Bronchial epithelial cell (primary cell): Measurements from ENCODE around the gene SLC35D1. TPM values are rescaled to one million over a fixed set of nuclear protein-coding genes. Genes with fewer than 3 reads are reported as not detected.
A peak's percentile ranks its signal among the peaks of the same experiment; 100 is the strongest.

ENCODE experiments used
- DNase-seq: peaks from one replicate; pipeline ENCODE4 v3.0.0-alpha.2; 2010; ENCODE audit warnings: low read depth
- FAIRE-seq: peaks from 2 replicates; lab custom pipeline; 2011; peaks lifted over from hg19 to GRCh38; lab: Jason Lieb, UNC
- H3K27me3 ChIP-seq: 2 replicates; pipeline ENCODE4 v1.5.1; 2011; ENCODE audit warnings: low read length; ENCODE audit not compliant: control insufficient read depth, insufficient read depth
- H3K36me3 ChIP-seq: 2 replicates; pipeline ENCODE4 v1.5.1; 2011; ENCODE audit warnings: low read length; ENCODE audit not compliant: control insufficient read depth, insufficient read depth
- H3K4me3 ChIP-seq: 2 replicates; pipeline ENCODE4 v1.5.1; 2011; ENCODE audit warnings: mild to moderate bottlenecking, low read depth, low read length, control low read depth
- CTCF ChIP-seq: IDR thresholded peaks from 2 replicates; pipeline ENCODE4 v1.5.1; 2011; ENCODE audit warnings: mild to moderate bottlenecking, moderate library complexity, low read length, control low read depth, inconsistent platforms; ENCODE audit not compliant: insufficient read depth, severe bottlenecking
- total RNA-seq: library from RNA; depleted of rRNA; stranded (reverse); fragments of >200 nt; gene quantifications from 2 replicates; pipeline ENCODE4 v1.2.1, GENCODE V29; 2014

SLC35D1 gene
- total RNA-seq, 1 donor from 2014 or later, result 9.5 TPM

GRCh38 chr1:67031121-67031858, 22.7 kb downstream of the SLC35D1 start:
- no peak for TF ChIP-seq CTCF
- Histone ChIP-seq H3K36me3 (peaks cover 2% of the 10 kb centered on the region), H3K27me3 (no peaks in the 10 kb centered on the region), H3K4me3 (no peak overlapping the region)
- DNase-seq, result no peak
- no peak for FAIRE-seq

GRCh38 chr1:67029472-67029871, 24.5 kb downstream of the SLC35D1 start:
- no peak for TF ChIP-seq CTCF
- DNase-seq (no peak), FAIRE-seq (no peak)
- Histone ChIP-seq H3K27me3 (no peaks in the 10 kb centered on the region), H3K36me3 (peaks cover 2% of the 10 kb centered on the region), H3K4me3 (no peak overlapping the region)

GRCh38 chr1:67020765-67021164, 33.2 kb downstream of the SLC35D1 start:
- Histone ChIP-seq H3K36me3 (peaks cover 2% of the 10 kb centered on the region), H3K27me3 (no peaks in the 10 kb centered on the region), H3K4me3 (no peak overlapping the region)
- DNase-seq (no peak), FAIRE-seq (no peak)
- TF ChIP-seq CTCF, result no peak

- no peak for DNase-seq
- H3K4me3 ChIP-seq, result no peak overlapping the region
- H3K27me3 ChIP-seq, result no peaks in the 10 kb centered on the region
- no peak for FAIRE-seq
- TF ChIP-seq CTCF, result no peak
- H3K36me3 ChIP-seq, result peaks cover 2% of the 10 kb centered on the region
These were observed 33.6 kb downstream of the SLC35D1 start for GRCh38 chr1:67020304-67020703.

GRCh38 chr1:67019600-67020136, 34.3 kb downstream of the SLC35D1 start:
- Histone ChIP-seq H3K27me3 (no peaks in the 10 kb centered on the region), H3K4me3 (no peak overlapping the region), H3K36me3 (peaks cover 2% of the 10 kb centered on the region)
- FAIRE-seq (no peak), DNase-seq (peak; percentile 47)
- TF ChIP-seq CTCF, result no peak

- no peak for FAIRE-seq
- H3K27me3 ChIP-seq, result no peaks in the 10 kb centered on the region
- H3K4me3 ChIP-seq, result no peak overlapping the region
These were observed 34.8 kb downstream of the SLC35D1 start for GRCh38 chr1:67019121-67019520.

More at GRCh38 chr1:67019121-67019520, 34.8 kb downstream of the SLC35D1 start:
- H3K36me3 ChIP-seq, result peaks cover 2% of the 10 kb centered on the region
- no peak for DNase-seq
- TF ChIP-seq CTCF, result no peak
